Activated T-helper 1 cell treated with anti-CD3 and anti-CD28 coated beads, Interleukin-12 subunit alpha, Interleukin-12 subunit beta, Interleukin-2, Interleukin-4 antibody, amounts not matched to agents 30 ng/mL and 10 ng/mL and 1 ng/mL, durations not matched to agents 14 hours and 24 hours and 36 hours (primary cell): ENCODE results near the gene SH2B2. TPM values are rescaled to one million over a fixed set of nuclear protein-coding genes. Genes with fewer than 3 reads are reported as not detected.
A peak's percentile ranks its signal among the peaks of the same experiment; 100 is the strongest.
"Not testable (repeated sequence)": the region's sequence is repeated elsewhere in the genome, so short reads cannot be mapped to it uniquely, and the experiment has no call there.

ENCODE experiments used
- DNase-seq: peaks from one replicate; pipeline ENCODE4 v3.0.0; 2021; ENCODE audit warnings: low spot score
- H3K27ac Mint-ChIP-seq: one replicate; pipeline ENCODE4 v1.8.0; 2021; ENCODE audit warnings: mild to moderate bottlenecking, mixed read lengths
- H3K27me3 Mint-ChIP-seq: one replicate; pipeline ENCODE4 v1.8.0; 2022; ENCODE audit warnings: mild to moderate bottlenecking, moderate library complexity, mixed read lengths; ENCODE audit not compliant: insufficient read depth
- H3K36me3 Mint-ChIP-seq: one replicate; pipeline ENCODE4 v1.8.0; 2021; ENCODE audit warnings: low read depth, mixed read lengths
- H3K4me1 Mint-ChIP-seq: one replicate; pipeline ENCODE4 v1.8.0; 2021; ENCODE audit warnings: low read depth, mixed read lengths
- H3K4me3 Mint-ChIP-seq: one replicate; pipeline ENCODE4 v1.8.0; 2021; ENCODE audit warnings: mild to moderate bottlenecking, moderate library complexity, mixed read lengths
- H3K9me3 Mint-ChIP-seq: one replicate; pipeline ENCODE4 v1.8.0; 2021; ENCODE audit warnings: mixed read lengths
- intact Hi-C: fragments of 100-400 bp; cut with micrococcal nuclease; formaldehyde crosslinking; loops from one replicate; pipeline ENCODE4 v1.15.1; 2024
- total RNA-seq: library from RNA; stranded (reverse); gene quantifications from 2 replicates; pipeline ENCODE4 v1.2.3, GENCODE V29; 2022

SH2B2 gene
- total RNA-seq, 1 donor from 2014 or later, result 2.6 TPM

- peaks cover 16% of the 10 kb centered on the region for H3K36me3 Mint-ChIP-seq
- H3K27me3 Mint-ChIP-seq, H3K27ac Mint-ChIP-seq, H3K9me3 Mint-ChIP-seq, DNase-seq, intact Hi-C loops: not testable (repeated sequence)
- peaks cover 17% of the 10 kb centered on the region for H3K4me1 Mint-ChIP-seq
- peak overlapping the region; percentile 58 for H3K4me3 Mint-ChIP-seq
Measured at GRCh38 chr7:102365390-102365789, 78.7 kb downstream of the SH2B2 start.

- intact Hi-C loops, DNase-seq, H3K4me3 Mint-ChIP-seq, H3K9me3 Mint-ChIP-seq, H3K27me3 Mint-ChIP-seq, H3K27ac Mint-ChIP-seq: not testable (repeated sequence)
- Mint-ChIP-seq H3K4me1 (peaks cover 20% of the 10 kb centered on the region), H3K36me3 (peaks cover 32% of the 10 kb centered on the region)
Measured at GRCh38 chr7:102370038-102370437, 83.4 kb downstream of the SH2B2 start.

Other genes starting within 250 kb of the SH2B2 start
- gene SPDYE6, start 69.6 kb downstream of the SH2B2 start, total RNA-seq, result not detected in 2 replicates
- 25.7 and 28.3 TPM in 2 replicates for gene PRKRIP1, start 109.5 kb downstream of the SH2B2 start, total RNA-seq
- gene ORAI2, start 146.7 kb downstream of the SH2B2 start, total RNA-seq, result 55.2 and 59.9 TPM in 2 replicates
- 10.7 and 11.2 TPM in 2 replicates for gene ALKBH4, start 178.0 kb downstream of the SH2B2 start, total RNA-seq
- gene LRWD1, start 178.1 kb downstream of the SH2B2 start, total RNA-seq, result 32.9 and 36.3 TPM in 2 replicates
- 49.7 and 55.3 TPM in 2 replicates for gene POLR2J, start 192.1 kb downstream of the SH2B2 start, total RNA-seq
- 25.4 and 25.9 TPM in 2 replicates for gene RASA4B, start 230.9 kb downstream of the SH2B2 start, total RNA-seq